Lower lobe of right lung (tissue), 2 donors: ENCODE results near the gene ZNF264. TPM values are rescaled to one million over a fixed set of nuclear protein-coding genes. Genes with fewer than 3 reads are reported as not detected.

Experiments
- ATAC-seq, 2 donors: fragments of 200-7000 bp; cut with Tn5 transposase; one replicate each; pipeline ENCODE4 v1.9.1; 2020 to 2022; ENCODE audit warnings: mild to moderate bottlenecking in 2 of 2, moderate library complexity in 2 of 2
- DNase-seq: peaks from one replicate; pipeline ENCODE4 v3.0.0-alpha.2; 2020
- H3K27ac ChIP-seq: fragments of 200-600 bp; one replicate; pipeline ENCODE4 v1.8.0; 2022
- H3K27me3 ChIP-seq: fragments of 200-600 bp; one replicate; pipeline ENCODE4 v1.8.0; 2022; ENCODE audit warnings: low read depth
- H3K36me3 ChIP-seq: fragments of 200-600 bp; one replicate; pipeline ENCODE4 v1.8.0; 2022; ENCODE audit warnings: mild to moderate bottlenecking
- H3K4me1 ChIP-seq: fragments of 200-600 bp; one replicate; pipeline ENCODE4 v1.8.0; 2022
- H3K4me3 ChIP-seq: fragments of 200-600 bp; one replicate; pipeline ENCODE4 v1.8.0; 2022; ENCODE audit warnings: mild to moderate bottlenecking
- H3K9me3 ChIP-seq: fragments of 200-600 bp; one replicate; pipeline ENCODE4 v1.8.0; 2022
- CTCF ChIP-seq: fragments of 200-600 bp; IDR thresholded peaks from one replicate; pipeline ENCODE4 v1.8.0; 2022; ENCODE audit warnings: antibody characterized with exemption, mild to moderate bottlenecking
- intact Hi-C: fragments of 100-400 bp; cut with DNase I; formaldehyde crosslinking; loops from one replicate; pipeline ENCODE4 v1.11.0; 2022
- total RNA-seq: library from RNA; stranded (reverse); fragmentation: NEBNext Ultra II Directional; extraction: Animal tissue kit (Norgen Biotek cat#: 25700); gene quantifications from one replicate; pipeline ENCODE4 v1.2.1, GENCODE V29; 2021
- donor health status: DM: no; HTN: yes; CAD: no; lungs with severe emphysema.

The ZNF264 gene
- total RNA-seq, 1 donor from 2014 or later: 41.9 TPM

- no peak for TF ChIP-seq CTCF
- DNase-seq (peak; percentile 53), ATAC-seq (peak in 1 of 2 donors; percentile 52)
- Histone ChIP-seq H3K27me3 (no peaks in the 10 kb centered on the region), H3K9me3 (no peaks in the 10 kb centered on the region), H3K4me1 (peaks cover 20% of the 10 kb centered on the region), H3K27ac (peak overlapping the region; percentile 90), H3K4me3 (peak overlapping the region; percentile 100), H3K36me3 (peaks cover 14% of the 10 kb centered on the region)
- intact Hi-C loops: no loop called here
These were observed 48.6 kb downstream of the ZNF264 start for GRCh38 chr19:57239982-57240310.

DNA sequence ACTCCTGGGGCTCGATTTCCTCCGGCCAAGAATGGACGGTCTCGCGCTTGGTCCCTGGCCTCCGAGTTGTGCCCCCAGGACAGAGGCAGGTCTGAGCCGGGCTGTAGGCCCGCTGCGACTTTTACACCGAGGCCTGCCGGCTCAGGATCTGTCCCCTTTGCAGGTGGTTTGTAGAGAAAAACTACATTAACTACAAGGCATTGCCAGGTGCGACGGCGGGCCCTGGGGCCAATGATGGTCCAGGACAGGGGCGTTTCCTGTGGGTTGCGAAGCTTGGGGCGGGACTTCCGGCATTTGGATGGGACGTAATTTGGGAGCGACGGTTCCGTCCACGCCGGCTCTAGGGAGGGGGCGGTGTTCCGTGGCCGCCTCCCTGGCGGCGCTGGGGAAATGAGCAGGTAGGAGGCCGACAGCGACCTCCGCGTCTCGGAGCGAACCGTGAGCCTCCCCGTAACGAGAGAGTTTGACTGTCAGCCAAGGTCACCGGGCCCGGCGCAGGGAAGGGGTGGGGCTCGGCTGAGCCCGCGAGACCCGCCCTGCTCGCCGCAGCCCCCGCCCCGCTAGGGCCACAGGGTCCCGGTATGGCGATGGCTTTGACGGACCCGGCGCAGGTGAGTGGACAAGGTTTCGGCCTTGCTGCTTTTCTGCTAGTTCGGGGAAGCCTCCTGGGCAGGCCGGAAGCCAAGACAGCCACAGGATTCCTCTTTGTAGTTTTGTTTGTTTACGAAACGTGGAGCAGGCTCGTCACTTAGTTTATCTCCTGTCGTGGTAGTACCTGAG is 49.2 kb downstream of the ZNF264 start, which contains the start of gene ZNF805:
ZNF805 (plus strand) TSS at position 322 of the 780 bp plus-strand sequence; CDS start at position 582, 260 bp downstream.
- intact Hi-C loops: no loop called here
- Histone ChIP-seq H3K27ac (peak within 1 kb of the TSS; percentile 90), H3K4me3 (peak within 1 kb of the TSS; percentile 100), H3K4me1 (peaks cover 20% of the 10 kb centered on the region), H3K27me3 (no peaks in the 10 kb centered on the region), H3K9me3 (no peaks in the 10 kb centered on the region), H3K36me3 (peaks cover 19% of the 10 kb centered on the region)
- DNase-seq: peak; percentile 96
- TF ChIP-seq CTCF: no peak
- peak; percentile 99 to 100 for ATAC-seq

GRCh38 chr19:57241176-57241575 is 49.9 kb downstream of the ZNF264 start:
- H3K27ac ChIP-seq: peak overlapping the region; percentile 90
- no peaks in the 10 kb centered on the region for H3K27me3 ChIP-seq
- DNase-seq: no peak
- intact Hi-C loops: no loop called here
- H3K9me3 ChIP-seq: no peaks in the 10 kb centered on the region
- peak overlapping the region; percentile 100 for H3K4me3 ChIP-seq
- ATAC-seq: no peak
- peaks cover 25% of the 10 kb centered on the region for H3K36me3 ChIP-seq
- no peak for TF ChIP-seq CTCF
- H3K4me1 ChIP-seq: peaks cover 20% of the 10 kb centered on the region

- peaks cover 42% of the 10 kb centered on the region for H3K36me3 ChIP-seq
- no peak overlapping the region for H3K27ac ChIP-seq
- TF ChIP-seq CTCF: no peak
- no peak overlapping the region for H3K4me3 ChIP-seq
- no peak for ATAC-seq
- intact Hi-C loops: no loop called here
- peaks cover 20% of the 10 kb centered on the region for H3K4me1 ChIP-seq
- DNase-seq: no peak
- H3K27me3 ChIP-seq: no peaks in the 10 kb centered on the region
- H3K9me3 ChIP-seq: no peaks in the 10 kb centered on the region
These were observed 51.5 kb downstream of the ZNF264 start for GRCh38 chr19:57242821-57243220.

- H3K9me3 ChIP-seq: no peaks in the 10 kb centered on the region
- H3K4me3 ChIP-seq: no peak overlapping the region
- peaks cover 20% of the 10 kb centered on the region for H3K4me1 ChIP-seq
- no peaks in the 10 kb centered on the region for H3K27me3 ChIP-seq
- peaks cover 59% of the 10 kb centered on the region for H3K36me3 ChIP-seq
- ATAC-seq: no peak
- H3K27ac ChIP-seq: no peak overlapping the region
- no peak for DNase-seq
- TF ChIP-seq CTCF: no peak
- intact Hi-C loops: no loop called here
These were observed 53.2 kb downstream of the ZNF264 start for GRCh38 chr19:57244513-57244912.
